ENCODE results near the gene LMAN2.
A peak's percentile ranks its signal among the peaks of the same experiment; 100 is the strongest.

LMAN2 gene

DNA sequence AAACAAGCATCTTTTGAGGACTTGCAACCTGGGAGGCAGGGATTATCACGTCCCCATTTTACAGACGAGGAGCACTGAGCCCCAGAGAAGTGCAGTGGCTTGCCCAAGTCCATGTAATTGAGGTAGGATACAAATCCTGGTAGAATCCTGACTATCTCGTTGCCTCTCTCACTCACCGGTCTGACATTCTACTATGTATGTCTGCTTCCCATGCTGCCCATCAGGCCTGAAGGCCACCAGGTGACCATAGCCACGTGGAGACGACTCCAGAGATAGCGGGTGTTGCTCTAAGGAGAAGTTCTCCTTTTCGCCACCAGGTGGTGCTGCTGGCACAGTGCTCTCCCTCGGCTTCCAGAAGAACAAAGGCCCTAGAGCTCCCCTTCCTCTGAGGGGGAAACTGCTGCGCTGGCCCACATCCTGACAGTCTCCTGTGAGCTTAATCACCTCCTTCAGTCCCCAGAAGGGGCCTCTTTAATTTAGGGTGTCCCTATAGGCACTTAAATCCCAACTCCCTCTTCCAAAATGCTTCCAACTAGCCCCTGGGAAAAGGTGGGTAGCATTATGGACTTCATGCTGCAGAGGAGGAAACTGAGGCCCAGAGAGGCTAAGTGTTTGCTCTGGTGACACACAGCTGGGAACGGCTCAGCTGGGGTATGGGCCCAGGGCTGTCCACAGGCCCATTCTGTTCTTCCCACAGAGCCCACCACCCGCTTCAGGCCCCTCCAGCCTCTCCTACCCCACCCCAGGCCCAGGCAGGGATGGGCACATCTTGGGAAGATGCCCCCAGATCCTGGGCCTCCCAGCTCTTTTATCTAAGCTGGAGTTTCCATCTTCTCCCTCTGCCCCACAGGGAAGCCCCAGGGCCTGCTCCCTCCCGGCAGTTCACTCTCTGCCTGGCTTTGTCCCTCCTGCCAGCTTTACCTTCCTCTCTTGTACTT lies 39.2 kb upstream of the LMAN2 start (continued):
- TF ChIP-seq ZNF529 (tag by site-specific recombination; IDR thresholded peaks at IDR 0.05; ENCODE audit: insufficient replicate concordance) = no peak
- no peak for TF ChIP-seq ZNF19 (tag by site-specific recombination; IDR thresholded peaks at IDR 0.05; ENCODE audit: low read depth)
- TF ChIP-seq EGR2 (tag by site-specific recombination; IDR thresholded peaks at IDR 0.05; ENCODE audit: low read depth) = no peak
- TF ChIP-seq ZNF155 (tag by site-specific recombination; IDR thresholded peaks at IDR 0.05) = no peak
- TF ChIP-seq ZNF610 (tag by site-specific recombination; IDR thresholded peaks at IDR 0.05; ENCODE audit: borderline replicate concordance) = no peak
- TF ChIP-seq ZNF600 (tag by site-specific recombination; IDR thresholded peaks at IDR 0.05) = no peak
- TF ChIP-seq GLIS2 (tag by site-specific recombination; IDR thresholded peaks at IDR 0.05) = no peak
- TF ChIP-seq ZNF121 (tag by site-specific recombination; IDR thresholded peaks at IDR 0.05) = no peak
- TF ChIP-seq, protein P1, sequence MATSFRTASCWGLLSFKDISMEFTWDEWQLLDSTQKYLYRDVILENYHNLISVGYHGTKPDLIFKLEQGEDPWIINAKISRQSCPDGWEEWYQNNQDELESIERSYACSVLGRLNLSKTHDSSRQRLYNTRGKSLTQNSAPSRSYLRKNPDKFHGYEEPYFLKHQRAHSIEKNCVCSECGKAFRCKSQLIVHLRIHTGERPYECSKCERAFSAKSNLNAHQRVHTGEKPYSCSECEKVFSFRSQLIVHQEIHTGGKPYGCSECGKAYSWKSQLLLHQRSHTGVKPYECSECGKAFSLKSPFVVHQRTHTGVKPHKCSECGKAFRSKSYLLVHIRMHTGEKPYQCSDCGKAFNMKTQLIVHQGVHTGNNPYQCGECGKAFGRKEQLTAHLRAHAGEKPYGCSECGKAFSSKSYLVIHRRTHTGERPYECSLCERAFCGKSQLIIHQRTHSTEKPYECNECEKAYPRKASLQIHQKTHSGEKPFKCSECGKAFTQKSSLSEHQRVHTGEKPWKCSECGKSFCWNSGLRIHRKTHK (tag by site-specific recombination; IDR thresholded peaks at IDR 0.05) = no peak
- no peak for TF ChIP-seq ZNF558 (tag by site-specific recombination; IDR thresholded peaks at IDR 0.05)
- TF ChIP-seq HOXD13 (CRISPR knock-in tag; IDR thresholded peaks at IDR 0.05; ENCODE audit: borderline replicate concordance) = no peak
- no peak for TF ChIP-seq ZNF221 (tag by site-specific recombination; IDR thresholded peaks at IDR 0.05; ENCODE audit: borderline replicate concordance)
- TF ChIP-seq, protein P2, sequence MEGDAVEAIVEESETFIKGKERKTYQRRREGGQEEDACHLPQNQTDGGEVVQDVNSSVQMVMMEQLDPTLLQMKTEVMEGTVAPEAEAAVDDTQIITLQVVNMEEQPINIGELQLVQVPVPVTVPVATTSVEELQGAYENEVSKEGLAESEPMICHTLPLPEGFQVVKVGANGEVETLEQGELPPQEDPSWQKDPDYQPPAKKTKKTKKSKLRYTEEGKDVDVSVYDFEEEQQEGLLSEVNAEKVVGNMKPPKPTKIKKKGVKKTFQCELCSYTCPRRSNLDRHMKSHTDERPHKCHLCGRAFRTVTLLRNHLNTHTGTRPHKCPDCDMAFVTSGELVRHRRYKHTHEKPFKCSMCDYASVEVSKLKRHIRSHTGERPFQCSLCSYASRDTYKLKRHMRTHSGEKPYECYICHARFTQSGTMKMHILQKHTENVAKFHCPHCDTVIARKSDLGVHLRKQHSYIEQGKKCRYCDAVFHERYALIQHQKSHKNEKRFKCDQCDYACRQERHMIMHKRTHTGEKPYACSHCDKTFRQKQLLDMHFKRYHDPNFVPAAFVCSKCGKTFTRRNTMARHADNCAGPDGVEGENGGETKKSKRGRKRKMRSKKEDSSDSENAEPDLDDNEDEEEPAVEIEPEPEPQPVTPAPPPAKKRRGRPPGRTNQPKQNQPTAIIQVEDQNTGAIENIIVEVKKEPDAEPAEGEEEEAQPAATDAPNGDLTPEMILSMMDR (tag by site-specific recombination; IDR thresholded peaks at IDR 0.05) = peak; percentile 94
- TF ChIP-seq ZNF404 (tag by site-specific recombination; IDR thresholded peaks at IDR 0.05) = no peak
- TF ChIP-seq ZNF211 (tag by site-specific recombination; IDR thresholded peaks at IDR 0.05; ENCODE audit: low read depth) = no peak
- TF ChIP-seq GLI2 (tag by site-specific recombination; IDR thresholded peaks at IDR 0.05; ENCODE audit: borderline replicate concordance, low read depth) = no peak
- TF ChIP-seq ZNF302 (tag by site-specific recombination; IDR thresholded peaks at IDR 0.05; ENCODE audit: low read depth) = no peak
- no peak for TF ChIP-seq GLIS1 (tag by site-specific recombination; IDR thresholded peaks at IDR 0.05)
- no peak for TF ChIP-seq ZNF266 (tag by site-specific recombination; IDR thresholded peaks at IDR 0.05; ENCODE audit: low read depth)
- TF ChIP-seq MZF1 (tag by site-specific recombination; IDR thresholded peaks at IDR 0.05; ENCODE audit: borderline replicate concordance) = no peak
- TF ChIP-seq, protein P3, sequence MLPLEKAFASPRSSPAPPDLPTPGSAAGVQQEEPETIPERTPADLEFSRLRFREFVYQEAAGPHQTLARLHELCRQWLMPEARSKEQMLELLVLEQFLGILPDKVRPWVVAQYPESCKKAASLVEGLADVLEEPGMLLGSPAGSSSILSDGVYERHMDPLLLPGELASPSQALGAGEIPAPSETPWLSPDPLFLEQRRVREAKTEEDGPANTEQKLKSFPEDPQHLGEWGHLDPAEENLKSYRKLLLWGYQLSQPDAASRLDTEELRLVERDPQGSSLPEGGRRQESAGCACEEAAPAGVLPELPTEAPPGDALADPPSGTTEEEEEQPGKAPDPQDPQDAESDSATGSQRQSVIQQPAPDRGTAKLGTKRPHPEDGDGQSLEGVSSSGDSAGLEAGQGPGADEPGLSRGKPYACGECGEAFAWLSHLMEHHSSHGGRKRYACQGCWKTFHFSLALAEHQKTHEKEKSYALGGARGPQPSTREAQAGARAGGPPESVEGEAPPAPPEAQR (tag by site-specific recombination; IDR thresholded peaks at IDR 0.05) = no peak
- TF ChIP-seq ZNF658 (tag by site-specific recombination; IDR thresholded peaks at IDR 0.05) = no peak
- TF ChIP-seq, protein P4, sequence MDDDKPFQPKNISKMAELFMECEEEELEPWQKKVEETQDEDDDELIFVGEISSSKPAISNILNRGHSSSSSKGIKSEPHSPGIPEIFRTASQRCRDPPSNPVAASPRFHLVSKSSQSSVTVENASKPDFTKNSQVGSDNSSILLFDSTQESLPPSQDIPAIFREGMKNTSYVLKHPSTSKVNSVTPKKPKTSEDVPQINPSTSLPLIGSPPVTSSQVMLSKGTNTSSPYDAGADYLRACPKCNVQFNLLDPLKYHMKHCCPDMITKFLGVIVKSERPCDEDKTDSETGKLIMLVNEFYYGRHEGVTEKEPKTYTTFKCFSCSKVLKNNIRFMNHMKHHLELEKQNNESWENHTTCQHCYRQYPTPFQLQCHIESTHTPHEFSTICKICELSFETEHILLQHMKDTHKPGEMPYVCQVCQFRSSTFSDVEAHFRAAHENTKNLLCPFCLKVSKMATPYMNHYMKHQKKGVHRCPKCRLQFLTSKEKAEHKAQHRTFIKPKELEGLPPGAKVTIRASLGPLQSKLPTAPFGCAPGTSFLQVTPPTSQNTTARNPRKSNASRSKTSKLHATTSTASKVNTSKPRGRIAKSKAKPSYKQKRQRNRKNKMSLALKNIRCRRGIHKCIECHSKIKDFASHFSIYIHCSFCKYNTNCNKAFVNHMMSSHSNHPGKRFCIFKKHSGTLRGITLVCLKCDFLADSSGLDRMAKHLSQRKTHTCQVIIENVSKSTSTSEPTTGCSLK (tag by site-specific recombination; IDR thresholded peaks at IDR 0.05) = no peak
- no peak for TF ChIP-seq KLF1 (tag by site-specific recombination; IDR thresholded peaks at IDR 0.05)
- TF ChIP-seq, protein P5, sequence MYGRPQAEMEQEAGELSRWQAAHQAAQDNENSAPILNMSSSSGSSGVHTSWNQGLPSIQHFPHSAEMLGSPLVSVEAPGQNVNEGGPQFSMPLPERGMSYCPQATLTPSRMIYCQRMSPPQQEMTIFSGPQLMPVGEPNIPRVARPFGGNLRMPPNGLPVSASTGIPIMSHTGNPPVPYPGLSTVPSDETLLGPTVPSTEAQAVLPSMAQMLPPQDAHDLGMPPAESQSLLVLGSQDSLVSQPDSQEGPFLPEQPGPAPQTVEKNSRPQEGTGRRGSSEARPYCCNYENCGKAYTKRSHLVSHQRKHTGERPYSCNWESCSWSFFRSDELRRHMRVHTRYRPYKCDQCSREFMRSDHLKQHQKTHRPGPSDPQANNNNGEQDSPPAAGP (tag by site-specific recombination; IDR thresholded peaks at IDR 0.05) = no peak
- TF ChIP-seq GFI1B (tag by site-specific recombination; IDR thresholded peaks at IDR 0.05) = no peak
- no peak for TF ChIP-seq SCRT2 (tag by site-specific recombination; IDR thresholded peaks at IDR 0.05)
- TF ChIP-seq ZNF426 (tag by site-specific recombination; IDR thresholded peaks at IDR 0.05) = no peak
- no peak for TF ChIP-seq ZNF585B (tag by site-specific recombination; IDR thresholded peaks at IDR 0.05)
- TF ChIP-seq ZBTB48 (tag by site-specific recombination; IDR thresholded peaks at IDR 0.05) = no peak
- TF ChIP-seq ZNF776 (tag by site-specific recombination; IDR thresholded peaks at IDR 0.05; ENCODE audit: borderline replicate concordance) = no peak
- TF ChIP-seq ZNF416 (tag by site-specific recombination; IDR thresholded peaks at IDR 0.05) = no peak
- no peak for TF ChIP-seq ZNF791 (tag by site-specific recombination; IDR thresholded peaks at IDR 0.05)
